ENCODE data around the gene SLC36A2. TPM values are rescaled to one million over a fixed set of nuclear protein-coding genes. Genes with fewer than 3 reads are reported as not detected.

SLC36A2 gene
- polyA plus RNA-seq, 2 donors: not detected

- Histone ChIP-seq H3K4me1 (ENCODE audit: control insufficient read depth in 2 of 2, insufficient read depth in 2 of 2, low read length in 1 of 2) (peaks cover 2 to 4% of the 10 kb centered on the region in 2 donors), H3K36me3 (ENCODE audit: control insufficient read depth in 2 of 2, insufficient read depth in 2 of 2, low read length in 1 of 2) (no peaks in the 10 kb centered on the region), H3K27ac (ENCODE audit: low read depth in 2 of 2, low read length in 1 of 2) (no peak overlapping the region), H3K27me3 (ENCODE audit: control insufficient read depth in 1 of 2, insufficient read depth in 2 of 2, low read length in 2 of 2) (no peaks in the 10 kb centered on the region), H3K9me3 (ENCODE audit: control insufficient read depth in 2 of 2, insufficient read depth in 1 of 2, low read depth in 1 of 2, low read length in 1 of 2) (no peaks in the 10 kb centered on the region), H3K4me3 (ENCODE audit: low read depth in 1 of 2, low read length in 2 of 2) (no peak overlapping the region)
- WGBS, 2 donors: 52 to 55% methylated on average over 7 of the region's 7 CpGs
These were observed 51.4 kb downstream of the SLC36A2 start for GRCh38 chr5:151295791-151296477.

- no peak overlapping the region for H3K27ac ChIP-seq (ENCODE audit: low read depth in 2 of 2, low read length in 1 of 2)
- H3K27me3 ChIP-seq (ENCODE audit: control insufficient read depth in 1 of 2, insufficient read depth in 2 of 2, low read length in 2 of 2): no peaks in the 10 kb centered on the region
- H3K4me1 ChIP-seq (ENCODE audit: control insufficient read depth in 2 of 2, insufficient read depth in 2 of 2, low read length in 1 of 2): peaks cover 2 to 4% of the 10 kb centered on the region in 2 donors
- no peaks in the 10 kb centered on the region for H3K9me3 ChIP-seq (ENCODE audit: control insufficient read depth in 2 of 2, insufficient read depth in 1 of 2, low read depth in 1 of 2, low read length in 1 of 2)
- H3K4me3 ChIP-seq (ENCODE audit: low read depth in 1 of 2, low read length in 2 of 2): no peak overlapping the region
- no peaks in the 10 kb centered on the region for H3K36me3 ChIP-seq (ENCODE audit: control insufficient read depth in 2 of 2, insufficient read depth in 2 of 2, low read length in 1 of 2)
- WGBS, 2 donors: 71 to 77% methylated on average over 5 of the region's 5 CpGs
These were observed 52.2 kb downstream of the SLC36A2 start for GRCh38 chr5:151295138-151295537.

- 54 to 59% methylated on average over 4 of the region's 4 CpGs for WGBS, 2 donors
- Histone ChIP-seq H3K36me3 (ENCODE audit: control insufficient read depth in 2 of 2, insufficient read depth in 2 of 2, low read length in 1 of 2) (no peaks in the 10 kb centered on the region), H3K4me1 (ENCODE audit: control insufficient read depth in 2 of 2, insufficient read depth in 2 of 2, low read length in 1 of 2) (peaks cover 2 to 4% of the 10 kb centered on the region in 2 donors)
These were observed 53.7 kb downstream of the SLC36A2 start for GRCh38 chr5:151293624-151294023.

GRCh38 chr5:151288180-151288579 is 59.2 kb downstream of the SLC36A2 start:
- no peak overlapping the region for H3K27ac ChIP-seq (ENCODE audit: low read depth in 2 of 2, low read length in 1 of 2)
- H3K27me3 ChIP-seq (ENCODE audit: control insufficient read depth in 1 of 2, insufficient read depth in 2 of 2, low read length in 2 of 2): no peaks in the 10 kb centered on the region
- no peaks in the 10 kb centered on the region for H3K36me3 ChIP-seq (ENCODE audit: control insufficient read depth in 2 of 2, insufficient read depth in 2 of 2, low read length in 1 of 2)
- H3K4me3 ChIP-seq (ENCODE audit: low read depth in 1 of 2, low read length in 2 of 2): no peak overlapping the region
- H3K4me1 ChIP-seq (ENCODE audit: control insufficient read depth in 2 of 2, insufficient read depth in 2 of 2, low read length in 1 of 2): no peaks in the 10 kb centered on the region
- no peaks in the 10 kb centered on the region for H3K9me3 ChIP-seq (ENCODE audit: control insufficient read depth in 2 of 2, insufficient read depth in 1 of 2, low read depth in 1 of 2, low read length in 1 of 2)
- WGBS, 2 donors: 52 to 65% methylated on average over 2 of the region's 2 CpGs

More at GRCh38 chr5:151293624-151294023, 53.7 kb downstream of the SLC36A2 start:
- Histone ChIP-seq H3K4me3 (ENCODE audit: low read depth in 1 of 2, low read length in 2 of 2) (no peak overlapping the region), H3K27me3 (ENCODE audit: control insufficient read depth in 1 of 2, insufficient read depth in 2 of 2, low read length in 2 of 2) (no peaks in the 10 kb centered on the region), H3K9me3 (ENCODE audit: control insufficient read depth in 2 of 2, insufficient read depth in 1 of 2, low read depth in 1 of 2, low read length in 1 of 2) (no peaks in the 10 kb centered on the region), H3K27ac (ENCODE audit: low read depth in 2 of 2, low read length in 1 of 2) (no peak overlapping the region)

- WGBS, 2 donors: 83 to 86% methylated on average over 1 of the region's 1 CpG
- no peaks in the 10 kb centered on the region for H3K9me3 ChIP-seq (ENCODE audit: control insufficient read depth in 2 of 2, insufficient read depth in 1 of 2, low read depth in 1 of 2, low read length in 1 of 2)
- H3K36me3 ChIP-seq (ENCODE audit: control insufficient read depth in 2 of 2, insufficient read depth in 2 of 2, low read length in 1 of 2): no peaks in the 10 kb centered on the region
- no peak overlapping the region for H3K4me3 ChIP-seq (ENCODE audit: low read depth in 1 of 2, low read length in 2 of 2)
- no peak overlapping the region for H3K27ac ChIP-seq (ENCODE audit: low read depth in 2 of 2, low read length in 1 of 2)
- no peaks in the 10 kb centered on the region for H3K27me3 ChIP-seq (ENCODE audit: control insufficient read depth in 1 of 2, insufficient read depth in 2 of 2, low read length in 2 of 2)
- no peaks in the 10 kb centered on the region for H3K4me1 ChIP-seq (ENCODE audit: control insufficient read depth in 2 of 2, insufficient read depth in 2 of 2, low read length in 1 of 2)
These were observed 61.1 kb downstream of the SLC36A2 start for GRCh38 chr5:151286246-151286645.

GRCh38 chr5:151285683-151286082 is 61.7 kb downstream of the SLC36A2 start:
- Histone ChIP-seq H3K27me3 (ENCODE audit: control insufficient read depth in 1 of 2, insufficient read depth in 2 of 2, low read length in 2 of 2) (no peaks in the 10 kb centered on the region), H3K4me1 (ENCODE audit: control insufficient read depth in 2 of 2, insufficient read depth in 2 of 2, low read length in 1 of 2) (no peaks in the 10 kb centered on the region), H3K27ac (ENCODE audit: low read depth in 2 of 2, low read length in 1 of 2) (no peak overlapping the region), H3K4me3 (ENCODE audit: low read depth in 1 of 2, low read length in 2 of 2) (no peak overlapping the region), H3K36me3 (ENCODE audit: control insufficient read depth in 2 of 2, insufficient read depth in 2 of 2, low read length in 1 of 2) (no peaks in the 10 kb centered on the region), H3K9me3 (ENCODE audit: control insufficient read depth in 2 of 2, insufficient read depth in 1 of 2, low read depth in 1 of 2, low read length in 1 of 2) (no peaks in the 10 kb centered on the region)
- 58 to 69% methylated on average over 5 of the region's 5 CpGs for WGBS, 2 donors

DNA sequence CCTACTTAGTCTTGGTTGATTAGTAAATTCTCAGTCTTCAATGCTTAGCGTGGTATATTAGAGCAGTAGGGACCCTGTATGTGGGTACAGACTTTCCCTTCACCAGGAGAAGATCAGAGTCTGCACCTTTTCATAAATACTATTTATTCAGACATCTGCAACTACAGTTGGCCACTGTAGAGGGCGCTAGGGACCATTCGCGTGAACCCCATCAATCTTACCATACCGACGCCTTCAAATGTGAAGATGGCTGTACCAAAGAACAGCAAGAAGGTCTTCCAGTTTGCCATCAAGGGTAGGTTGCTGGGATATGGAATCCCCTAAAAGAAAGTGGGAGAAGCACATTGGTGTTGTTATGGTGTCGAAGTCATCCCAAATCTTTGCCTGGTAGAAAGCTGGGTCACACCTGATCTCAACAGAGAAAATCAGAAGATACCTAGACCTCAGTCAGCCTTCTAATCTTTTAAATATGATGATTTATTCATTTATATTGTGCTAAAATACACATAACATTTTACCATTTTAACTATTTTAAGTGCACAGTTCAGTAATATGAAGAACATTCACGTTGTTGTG is 62.9 kb downstream of the SLC36A2 start:
- 40 to 48% methylated on average over 8 of the region's 8 CpGs for WGBS, 2 donors
- H3K4me1 ChIP-seq (ENCODE audit: control insufficient read depth in 2 of 2, insufficient read depth in 2 of 2, low read length in 1 of 2): no peaks in the 10 kb centered on the region
- no peaks in the 10 kb centered on the region for H3K36me3 ChIP-seq (ENCODE audit: control insufficient read depth in 2 of 2, insufficient read depth in 2 of 2, low read length in 1 of 2)
- no peak overlapping the region for H3K27ac ChIP-seq (ENCODE audit: low read depth in 2 of 2, low read length in 1 of 2)
- H3K9me3 ChIP-seq (ENCODE audit: control insufficient read depth in 2 of 2, insufficient read depth in 1 of 2, low read depth in 1 of 2, low read length in 1 of 2): no peaks in the 10 kb centered on the region
- H3K4me3 ChIP-seq (ENCODE audit: low read depth in 1 of 2, low read length in 2 of 2): no peak overlapping the region
- no peaks in the 10 kb centered on the region for H3K27me3 ChIP-seq (ENCODE audit: control insufficient read depth in 1 of 2, insufficient read depth in 2 of 2, low read length in 2 of 2)

DNA sequence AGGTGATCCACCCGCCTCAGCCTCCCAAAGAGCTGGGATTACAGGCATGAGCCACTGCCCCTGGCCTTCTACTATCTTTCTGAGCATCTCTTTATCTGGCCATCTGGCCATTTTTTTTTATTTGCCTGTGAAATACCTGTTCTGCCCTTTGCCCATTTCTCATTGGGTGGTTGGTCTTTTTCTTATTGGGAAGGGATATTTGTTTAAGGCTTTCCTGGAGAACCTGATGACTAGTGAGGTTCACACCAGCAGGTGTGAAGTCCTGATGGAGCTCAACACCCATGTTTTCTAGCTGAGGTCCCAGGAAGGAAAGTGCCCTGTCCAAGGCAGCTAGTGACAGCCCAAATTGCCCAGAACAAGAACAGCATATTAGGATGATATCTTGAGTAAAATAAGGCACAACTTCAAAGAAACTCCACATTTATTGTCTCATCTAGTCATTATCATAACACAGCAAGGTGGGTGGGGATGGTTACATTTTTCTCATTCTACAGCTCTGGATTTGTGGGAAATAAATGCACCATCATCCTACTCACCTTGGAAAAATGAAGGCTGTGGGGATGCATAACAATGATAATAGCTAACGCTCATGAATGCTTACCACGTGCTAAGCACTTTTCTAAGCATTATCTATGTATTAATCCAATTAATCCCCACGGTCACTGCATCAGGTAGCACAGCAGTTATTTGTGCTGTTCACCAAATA is 64.1 kb downstream of the SLC36A2 start:
- Histone ChIP-seq H3K27ac (ENCODE audit: low read depth in 2 of 2, low read length in 1 of 2) (no peak overlapping the region), H3K9me3 (ENCODE audit: control insufficient read depth in 2 of 2, insufficient read depth in 1 of 2, low read depth in 1 of 2, low read length in 1 of 2) (no peaks in the 10 kb centered on the region), H3K4me1 (ENCODE audit: control insufficient read depth in 2 of 2, insufficient read depth in 2 of 2, low read length in 1 of 2) (no peaks in the 10 kb centered on the region), H3K36me3 (ENCODE audit: control insufficient read depth in 2 of 2, insufficient read depth in 2 of 2, low read length in 1 of 2) (no peaks in the 10 kb centered on the region), H3K27me3 (ENCODE audit: control insufficient read depth in 1 of 2, insufficient read depth in 2 of 2, low read length in 2 of 2) (no peaks in the 10 kb centered on the region), H3K4me3 (ENCODE audit: low read depth in 1 of 2, low read length in 2 of 2) (no peak overlapping the region)
- WGBS, 2 donors: 78 to 85% methylated on average over 4 of the region's 4 CpGs

DNA sequence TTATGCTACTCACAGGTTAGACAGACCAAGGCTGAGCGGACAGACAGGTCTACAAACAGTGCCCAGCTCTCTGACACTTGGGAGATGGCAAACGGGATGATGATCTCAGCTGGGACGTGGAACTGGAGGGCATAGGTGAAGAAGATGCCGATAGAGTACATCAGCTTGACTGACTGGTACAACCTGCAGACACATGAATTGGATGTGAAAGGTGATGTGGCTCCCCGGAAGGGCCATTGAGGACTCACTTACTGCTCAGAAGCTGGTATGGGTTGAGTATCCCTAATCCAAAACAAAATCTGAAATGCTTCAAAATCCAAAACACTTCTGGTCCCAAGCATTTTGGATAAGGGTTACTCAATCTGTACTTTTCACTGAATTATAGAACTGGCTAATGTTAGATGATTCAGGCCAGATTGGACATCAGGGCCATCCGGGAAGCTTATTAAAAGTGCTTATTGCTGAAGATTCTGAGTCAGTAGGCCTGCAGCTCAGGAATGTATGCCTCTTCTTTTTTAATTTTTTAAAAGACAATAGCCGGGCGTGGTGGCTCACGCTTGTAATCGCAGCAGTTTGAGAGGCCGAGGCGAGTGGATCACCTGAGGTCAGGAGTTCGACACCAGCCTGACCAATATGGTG is 66.2 kb downstream of the SLC36A2 start:
- no peaks in the 10 kb centered on the region for H3K9me3 ChIP-seq (ENCODE audit: control insufficient read depth in 2 of 2, insufficient read depth in 1 of 2, low read depth in 1 of 2, low read length in 1 of 2)

More for the DNA sequence above, 66.2 kb downstream of the SLC36A2 start:
- Histone ChIP-seq H3K4me3 (ENCODE audit: low read depth in 1 of 2, low read length in 2 of 2) (no peak overlapping the region), H3K27me3 (ENCODE audit: control insufficient read depth in 1 of 2, insufficient read depth in 2 of 2, low read length in 2 of 2) (no peaks in the 10 kb centered on the region), H3K36me3 (ENCODE audit: control insufficient read depth in 2 of 2, insufficient read depth in 2 of 2, low read length in 1 of 2) (no peaks in the 10 kb centered on the region), H3K4me1 (ENCODE audit: control insufficient read depth in 2 of 2, insufficient read depth in 2 of 2, low read length in 1 of 2) (no peaks in the 10 kb centered on the region), H3K27ac (ENCODE audit: low read depth in 2 of 2, low read length in 1 of 2) (no peak overlapping the region)
- WGBS, 2 donors: 86 to 87% methylated on average over 13 of the region's 13 CpGs
